Natural killer cell (primary cell): ENCODE results near the gene ZNG1F. TPM values are rescaled to one million over a fixed set of nuclear protein-coding genes. Genes with fewer than 3 reads are reported as not detected.

Experiments used
- total RNA-seq, 4 donors: library from RNA; stranded (reverse); fragments of 120-200 nt in 1 of 4; gene quantifications; one replicate each; pipeline versions ENCODE4 v1.2.3 to v1.2.4, GENCODE V29; 2013 to 2022

Gene ZNG1F
- total RNA-seq, 3 donors from 2014 or later (not counting 1 experiment from before 2014, with no cell fraction given) = 7.4 to 11.0 (median 8.3) TPM

Other genes with a start within 250 kb of the ZNG1F start
- gene FOXD4L6, start 60.6 kb downstream of the ZNG1F start, total RNA-seq = not detected